ENCODE results near the gene CEL.

Gene CEL

GRCh38 chr9:133113949-133114885, 52.4 kb downstream of the CEL start:
- Histone ChIP-seq H3K4me3 (ENCODE audit: low read depth, low read length) (no peak overlapping the region), H3K4me1 (ENCODE audit: control insufficient read depth, insufficient read depth, low read length) (peaks cover 36% of the 10 kb centered on the region; the same call in 1 of the 2 replicates), H3K9ac (ENCODE audit: low read length) (no peak overlapping the region), H3K36me3 (ENCODE audit: control insufficient read depth, insufficient read depth, low read length) (peaks cover 10% of the 10 kb centered on the region), H3K27me3 (ENCODE audit: control insufficient read depth, insufficient read depth, low read length) (0 out of 2 replicates have a peak, but pooled peaks cover 5% of the 10 kb centered on the region), H3K9me3 (ENCODE audit: control insufficient read depth, insufficient read depth, low read depth, low read length) (no peaks in the 10 kb centered on the region), H3K27ac (ENCODE audit: low read depth, low read length) (no peak overlapping the region)

- no peaks in the 10 kb centered on the region for H3K9me3 ChIP-seq (ENCODE audit: control insufficient read depth, insufficient read depth, low read depth, low read length)
- H3K9ac ChIP-seq (ENCODE audit: low read length), result peak overlapping the region; percentile 17
- H3K27me3 ChIP-seq (ENCODE audit: control insufficient read depth, insufficient read depth, low read length), result peaks cover 13% of the 10 kb centered on the region
- H3K4me3 ChIP-seq (ENCODE audit: low read depth, low read length), result no peak overlapping the region
- H3K36me3 ChIP-seq (ENCODE audit: control insufficient read depth, insufficient read depth, low read length), result peaks cover 4% of the 10 kb centered on the region
- no peak overlapping the region for H3K27ac ChIP-seq (ENCODE audit: low read depth, low read length)
- H3K4me1 ChIP-seq (ENCODE audit: control insufficient read depth, insufficient read depth, low read length), result peaks cover 44% of the 10 kb centered on the region
These were observed 53.3 kb downstream of the CEL start for GRCh38 chr9:133114886-133115603.

- Histone ChIP-seq H3K27me3 (ENCODE audit: control insufficient read depth, insufficient read depth, low read length) (peaks cover 14% of the 10 kb centered on the region), H3K9me3 (ENCODE audit: control insufficient read depth, insufficient read depth, low read depth, low read length) (no peaks in the 10 kb centered on the region), H3K27ac (ENCODE audit: low read depth, low read length) (no peak overlapping the region), H3K9ac (ENCODE audit: low read length) (no peak overlapping the region), H3K4me3 (ENCODE audit: low read depth, low read length) (no peak overlapping the region), H3K4me1 (ENCODE audit: control insufficient read depth, insufficient read depth, low read length) (peaks cover 45% of the 10 kb centered on the region), H3K36me3 (ENCODE audit: control insufficient read depth, insufficient read depth, low read length) (no peaks in the 10 kb centered on the region)
These were observed 54.0 kb downstream of the CEL start for GRCh38 chr9:133115604-133116345.

- Histone ChIP-seq H3K4me3 (ENCODE audit: low read depth, low read length) (no peak overlapping the region), H3K4me1 (ENCODE audit: control insufficient read depth, insufficient read depth, low read length) (peaks cover 48% of the 10 kb centered on the region), H3K9me3 (ENCODE audit: control insufficient read depth, insufficient read depth, low read depth, low read length) (no peaks in the 10 kb centered on the region), H3K9ac (ENCODE audit: low read length) (no peak overlapping the region), H3K36me3 (ENCODE audit: control insufficient read depth, insufficient read depth, low read length) (no peaks in the 10 kb centered on the region), H3K27ac (ENCODE audit: low read depth, low read length) (no peak overlapping the region), H3K27me3 (ENCODE audit: control insufficient read depth, insufficient read depth, low read length) (peaks cover 14% of the 10 kb centered on the region)
These were observed 54.8 kb downstream of the CEL start for GRCh38 chr9:133116346-133117231.

- Histone ChIP-seq H3K27ac (ENCODE audit: low read depth, low read length) (no peak overlapping the region), H3K9ac (ENCODE audit: low read length) (no peak overlapping the region), H3K4me1 (ENCODE audit: control insufficient read depth, insufficient read depth, low read length) (peaks cover 50% of the 10 kb centered on the region)
These were observed 55.7 kb downstream of the CEL start for GRCh38 chr9:133117271-133118178.

GRCh38 chr9:133118179-133118520, 56.4 kb downstream of the CEL start:
- H3K4me3 ChIP-seq (ENCODE audit: low read depth, low read length), result no peak overlapping the region
- H3K27ac ChIP-seq (ENCODE audit: low read depth, low read length), result no peak overlapping the region
- H3K9ac ChIP-seq (ENCODE audit: low read length), result no peak overlapping the region
- H3K36me3 ChIP-seq (ENCODE audit: control insufficient read depth, insufficient read depth, low read length), result no peaks in the 10 kb centered on the region
- no peaks in the 10 kb centered on the region for H3K9me3 ChIP-seq (ENCODE audit: control insufficient read depth, insufficient read depth, low read depth, low read length)
- peaks cover 50% of the 10 kb centered on the region for H3K4me1 ChIP-seq (ENCODE audit: control insufficient read depth, insufficient read depth, low read length)
- peaks cover 18% of the 10 kb centered on the region for H3K27me3 ChIP-seq (ENCODE audit: control insufficient read depth, insufficient read depth, low read length)

More at GRCh38 chr9:133117271-133118178, 55.7 kb downstream of the CEL start:
- H3K36me3 ChIP-seq (ENCODE audit: control insufficient read depth, insufficient read depth, low read length), result no peaks in the 10 kb centered on the region
- H3K9me3 ChIP-seq (ENCODE audit: control insufficient read depth, insufficient read depth, low read depth, low read length), result no peaks in the 10 kb centered on the region
- peaks cover 18% of the 10 kb centered on the region for H3K27me3 ChIP-seq (ENCODE audit: control insufficient read depth, insufficient read depth, low read length)
- no peak overlapping the region for H3K4me3 ChIP-seq (ENCODE audit: low read depth, low read length)

- H3K4me1 ChIP-seq (ENCODE audit: control insufficient read depth, insufficient read depth, low read length), result peaks cover 54% of the 10 kb centered on the region
These were observed 56.8 kb downstream of the CEL start for GRCh38 chr9:133118568-133118967.

GRCh38 chr9:133119103-133119845, 57.5 kb downstream of the CEL start:
- Histone ChIP-seq H3K36me3 (ENCODE audit: control insufficient read depth, insufficient read depth, low read length) (no peaks in the 10 kb centered on the region), H3K4me1 (ENCODE audit: control insufficient read depth, insufficient read depth, low read length) (peaks cover 47% of the 10 kb centered on the region), H3K9me3 (ENCODE audit: control insufficient read depth, insufficient read depth, low read depth, low read length) (no peaks in the 10 kb centered on the region), H3K27ac (ENCODE audit: low read depth, low read length) (no peak overlapping the region), H3K9ac (ENCODE audit: low read length) (peak overlapping the region; percentile 38), H3K27me3 (ENCODE audit: control insufficient read depth, insufficient read depth, low read length) (peaks cover 18% of the 10 kb centered on the region), H3K4me3 (ENCODE audit: low read depth, low read length) (peak overlapping the region; percentile 42; the same call in 1 of the 2 replicates)

More at GRCh38 chr9:133118568-133118967, 56.8 kb downstream of the CEL start:
- Histone ChIP-seq H3K27ac (ENCODE audit: low read depth, low read length) (no peak overlapping the region), H3K9ac (ENCODE audit: low read length) (no peak overlapping the region), H3K36me3 (ENCODE audit: control insufficient read depth, insufficient read depth, low read length) (no peaks in the 10 kb centered on the region), H3K4me3 (ENCODE audit: low read depth, low read length) (no peak overlapping the region), H3K9me3 (ENCODE audit: control insufficient read depth, insufficient read depth, low read depth, low read length) (no peaks in the 10 kb centered on the region), H3K27me3 (ENCODE audit: control insufficient read depth, insufficient read depth, low read length) (peaks cover 18% of the 10 kb centered on the region)

GRCh38 chr9:133119846-133120500, 58.2 kb downstream of the CEL start:
- peaks cover 18% of the 10 kb centered on the region for H3K27me3 ChIP-seq (ENCODE audit: control insufficient read depth, insufficient read depth, low read length)
- H3K4me3 ChIP-seq (ENCODE audit: low read depth, low read length), result peak overlapping the region; percentile 71
- no peaks in the 10 kb centered on the region for H3K36me3 ChIP-seq (ENCODE audit: control insufficient read depth, insufficient read depth, low read length)
- H3K4me1 ChIP-seq (ENCODE audit: control insufficient read depth, insufficient read depth, low read length), result peaks cover 41% of the 10 kb centered on the region
- H3K9me3 ChIP-seq (ENCODE audit: control insufficient read depth, insufficient read depth, low read depth, low read length), result no peaks in the 10 kb centered on the region
- H3K27ac ChIP-seq (ENCODE audit: low read depth, low read length), result no peak overlapping the region
- H3K9ac ChIP-seq (ENCODE audit: low read length), result peak overlapping the region; percentile 52

Data from HUES6 (cell line).